K562 (cell line): ENCODE measurements around the gene LAX1. TPM values are rescaled to one million over a fixed set of nuclear protein-coding genes. Genes with fewer than 3 reads are reported as not detected.

Source experiments
- ATAC-seq: fragments of 200-7000 bp; cut with Tn5 transposase; 3 replicates; pipeline ENCODE4 v1.9.1; 2020; ENCODE audit warnings: moderate library complexity
- BruUV-seq: library from RNA; stranded (reverse); fragments of 400-500 nt; replicated peaks from 2 replicates; lab custom pipeline; 2021; lab: Mats Ljungman, UMichigan
- CTCF ChIA-PET: fragments of 300-600 bp; formaldehyde crosslinking; extraction: SDS; loops from one replicate; lab custom pipeline; 2021; ENCODE audit warnings: low intra/inter-chr PET ratio; lab: Yijun Ruan, JAX
- POLR2A ChIA-PET: fragments of 300-600, 350-650 bp; sonication (Branson Sonifier 250); formaldehyde crosslinking; extraction: SDS; loops from one replicate; lab custom pipeline; 2021; ENCODE audit warnings: antibody characterized with exemption, inconsistent platforms; lab: Yijun Ruan, JAX
- DNase-seq, 4 experiments: peaks; one replicate each; pipeline versions ENCODE4 v3.0.0 to v3.0.0-alpha.2; 2011 to 2018; ENCODE audit warnings: low spot score in 3 of 4, mixed read lengths in 3 of 4; ENCODE audit errors: extremely low read depth in 1 of 4
- FAIRE-seq: peaks from 2 replicates; lab custom pipeline; 2011; peaks lifted over from hg19 to GRCh38; lab: Jason Lieb, UNC
- H2AFZ ChIP-seq: 2 replicates; pipeline ENCODE4 v1.6.0; 2011; ENCODE audit warnings: low read depth, low read length, control low read depth, inconsistent platforms
- H3K27ac ChIP-seq: fragments of 200-600 bp; 3 replicates; pipeline ENCODE4 v1.8.0; 2011; ENCODE audit warnings: low read depth, mild to moderate bottlenecking, control low read depth, inconsistent platforms, low read length, moderate library complexity, mixed read lengths; ENCODE audit errors: extremely low read depth
- H3K27me3 ChIP-seq, 2 experiments: fragments of 300-600 bp in 1 of 2; 2 replicates in 1 of 2; 3 replicates in 1 of 2; pipeline versions ENCODE4 v1.6.0 to v1.8.0; 2011; ENCODE audit warnings: inconsistent platforms in 2 of 2, low read length in 2 of 2, mild to moderate bottlenecking in 1 of 2, mixed read lengths in 1 of 2, moderate library complexity in 1 of 2; ENCODE audit not compliant: control insufficient read depth in 2 of 2, insufficient read depth in 2 of 2
- H3K36me3 ChIP-seq: fragments of 300-600 bp; 3 replicates; pipeline ENCODE4 v1.8.0; 2011; ENCODE audit warnings: mild to moderate bottlenecking, low read length, inconsistent platforms; ENCODE audit not compliant: control insufficient read depth, insufficient read depth
- H3K4me1 ChIP-seq, 2 experiments: fragments of 200-600 bp in 1 of 2; replicated peaks in 1 of 2; 2 replicates in 1 of 2; 3 replicates in 1 of 2; pipeline versions ENCODE4 v1.5.1 to v1.8.0; 2011; ENCODE audit warnings: inconsistent platforms in 2 of 2, low read length in 2 of 2, mild to moderate bottlenecking in 1 of 2, mixed read lengths in 1 of 2, moderate library complexity in 1 of 2; ENCODE audit not compliant: control insufficient read depth in 2 of 2, insufficient read depth in 2 of 2
- H3K4me2 ChIP-seq: 2 replicates; pipeline ENCODE4 v1.6.1; 2011; ENCODE audit warnings: low read length, control low read depth, inconsistent platforms, mixed read lengths; ENCODE audit not compliant: insufficient read depth
- H3K4me3 ChIP-seq: fragments of 200-600 bp; sonication (generic), shearing (Covaris generic); 2 replicates; pipeline ENCODE4 v1.5.1; 2016; ENCODE audit warnings: control low read depth, inconsistent platforms
- H3K79me2 ChIP-seq: fragments of 200-600 bp; 3 replicates; pipeline ENCODE4 v1.8.0; 2011; ENCODE audit warnings: low read length, inconsistent platforms; ENCODE audit not compliant: control insufficient read depth, insufficient read depth
- H3K9ac ChIP-seq, 2 experiments: 2 replicates each; pipeline versions ENCODE4 v1.6.0 to v1.6.1; 2011; ENCODE audit warnings: low read depth in 2 of 2, low read length in 2 of 2, control low read depth in 1 of 2, inconsistent platforms in 1 of 2, mild to moderate bottlenecking in 1 of 2, mixed read lengths in 1 of 2; ENCODE audit not compliant: insufficient read depth in 1 of 2
- H3K9me1 ChIP-seq: one replicate; pipeline ENCODE4 v1.6.0; 2011; ENCODE audit warnings: inconsistent platforms, mild to moderate bottlenecking, low read length, moderate library complexity; ENCODE audit not compliant: control insufficient read depth, insufficient read depth
- H3K9me3 ChIP-seq: replicated peaks from 2 replicates; pipeline ENCODE4 v1.5.1; 2011; ENCODE audit warnings: low read depth, low read length, inconsistent platforms; ENCODE audit not compliant: control insufficient read depth, insufficient read depth
- H4K20me1 ChIP-seq: replicated peaks from 2 replicates; pipeline ENCODE4 v1.6.1; 2011; ENCODE audit warnings: low read length, inconsistent platforms, mixed read lengths; ENCODE audit not compliant: control insufficient read depth, insufficient read depth
- CBFB ChIP-seq: sonication (generic); formaldehyde crosslinking; IDR thresholded peaks from 2 replicates; pipeline ENCODE4 v1.4.0; 2020; ENCODE audit warnings: mild to moderate bottlenecking, missing genetic modification reagents
- CBX1 ChIP-seq: sonication (generic); IDR thresholded peaks from 2 replicates; pipeline ENCODE4 v1.6.1; 2016; ENCODE audit warnings: antibody characterized with exemption, low read depth, mild to moderate bottlenecking
- DIDO1 ChIP-seq: fragments of 450-650 bp; IDR thresholded peaks from 2 replicates; pipeline ENCODE4 v1.6.1; 2016; ENCODE audit warnings: low read depth, missing biosample characterization, missing genetic modification characterization
- ETV6 ChIP-seq, 3 experiments: fragments of 150-350 bp in 1 of 3; sonication (generic) in 1 of 3; formaldehyde crosslinking in 1 of 3; IDR thresholded peaks; 2 replicates each; pipeline versions ENCODE4 v1.6.1 to v1.8.0; 2014 to 2022; ENCODE audit warnings: borderline replicate concordance in 2 of 3, low read depth in 2 of 3, antibody characterized with exemption in 1 of 3, low read length in 1 of 3, mild to moderate bottlenecking in 1 of 3, missing genetic modification reagents in 1 of 3
- FOXJ3 ChIP-seq: sonication (generic); formaldehyde crosslinking; IDR thresholded peaks from 2 replicates; pipeline ENCODE4 v1.4.0; 2020; ENCODE audit warnings: mild to moderate bottlenecking, missing genetic modification reagents
- HNRNPL ChIP-seq: fragments of 200-400 bp; formaldehyde crosslinking; IDR thresholded peaks from 2 replicates; pipeline ENCODE4 v1.6.1; 2017; ENCODE audit warnings: low read depth, mild to moderate bottlenecking, low read length
- KLF6 ChIP-seq: fragments of 250-450 bp; sonication (Bioruptor Pico); IDR thresholded peaks from 2 replicates; pipeline ENCODE4 v1.4.0; 2020; ENCODE audit warnings: mild to moderate bottlenecking, moderate library complexity, borderline replicate concordance
- MBD2 ChIP-seq: sonication (generic); IDR thresholded peaks from 2 replicates; pipeline ENCODE4 v1.6.1; 2016; ENCODE audit warnings: low read depth, borderline replicate concordance
- NBN ChIP-seq: fragments of 450-650 bp; IDR thresholded peaks from 2 replicates; pipeline ENCODE4 v1.6.1; 2016; ENCODE audit warnings: low read depth, mild to moderate bottlenecking
- SIN3A ChIP-seq, 2 experiments: fragments of 150-350 bp in 1 of 2; IDR thresholded peaks; 2 replicates each; pipeline ENCODE4 v1.6.1; 2011 to 2016; ENCODE audit warnings: borderline replicate concordance in 2 of 2, low read depth in 2 of 2, low read length in 2 of 2, mild to moderate bottlenecking in 2 of 2, moderate library complexity in 2 of 2; ENCODE audit not compliant: control insufficient read depth in 1 of 2
- SNAPC5 ChIP-seq: fragments of 250-450 bp; sonication (Bioruptor Pico); IDR thresholded peaks from 2 replicates; pipeline ENCODE4 v1.8.0; 2021; ENCODE audit warnings: moderate library complexity, mild to moderate bottlenecking, inconsistent platforms
- XRCC3 ChIP-seq: fragments of 450-650 bp; IDR thresholded peaks from 2 replicates; pipeline ENCODE4 v1.6.1; 2017; ENCODE audit warnings: mild to moderate bottlenecking, moderate library complexity
- ZSCAN32 ChIP-seq: fragments of 450-650 bp; formaldehyde crosslinking; IDR thresholded peaks from 2 replicates; pipeline ENCODE4 v1.4.0; 2020; ENCODE audit warnings: mild to moderate bottlenecking, moderate library complexity
- WGBS: fragments of 100-300 bp; shearing (Covaris generic); methylation state at CpG from one replicate; pipeline ENCODE4 v1.1.6; 2016; ENCODE audit warnings: low coverage, mixed read lengths; ENCODE audit not compliant: insufficient coverage; ENCODE audit errors: missing lambda C conversion rate; 5-methylcytosine and 5-hydroxymethylcytosine counted together
- in situ Hi-C: fragments of 300-500 bp; cut with MboI; formaldehyde crosslinking; loops from 4 replicates; pipeline ENCODE4 v1.15.0; 2018; ENCODE audit warnings: inconsistent platforms, mixed read lengths
- intact Hi-C: fragments of 100-400 bp; cut with micrococcal nuclease; formaldehyde crosslinking; loops from 2 replicates; pipeline ENCODE4 v1.14.2; 2022
- polyA plus RNA-seq, 8 experiments: library from polyadenylated mRNA; depleted of rRNA in 4 of 8; stranded (reverse) in 5 of 8; unstranded in 3 of 8; fragments of >200 nt; fragmentation: Nextera tagmentation in 2 of 8; fragmentation: Illumina TruSeq in 1 of 8; extraction: Ambion mirVana in 2 of 8; extraction: Trizol in 1 of 8; gene quantifications; 2 replicates each; pipeline versions ENCODE4 v1.2.1 to v1.2.3, GENCODE V29; 2011 to 2014; ENCODE audit warnings: inconsistent platforms in 1 of 8, missing spikeins in 1 of 8
- total RNA-seq, 7 experiments: library from RNA; depleted of rRNA in 6 of 7; stranded (reverse); fragments of >200 nt in 6 of 7; fragmentation: Illumina TruSeq in 2 of 7; extraction: Trizol in 2 of 7; gene quantifications; 2 replicates each; pipeline versions ENCODE4 v1.2.1 to v1.2.3, GENCODE V29; 2011 to 2021; ENCODE audit warnings: low replicate concordance in 1 of 7
- TF ChIP-seq, protein P1 (sequence below), 2 experiments: fragments of 450-650 bp; IDR thresholded peaks; 2 replicates each; pipeline ENCODE4 v1.6.1; 2016; ENCODE audit warnings: mild to moderate bottlenecking in 2 of 2, borderline replicate concordance in 1 of 2, low read depth in 1 of 2, moderate library complexity in 1 of 2

Gene LAX1
- total and polyA plus RNA-seq, 9 of the 15 experiments (the other 6 are each of a cell fraction or from before 2014, with no cell fraction given), result not detected

GRCh38 chr1:203726417-203726867, 38.5 kb upstream of the LAX1 start:
- Histone ChIP-seq H3K9me1 (no peaks in the 10 kb centered on the region), H3K79me2 (no peaks in the 10 kb centered on the region), H3K4me2 (peak overlapping the region; percentile 19; the same call in 1 of the 2 replicates), H3K4me1 (peaks cover 4 to 15% of the 10 kb centered on the region in 2 experiments; a peak in 4 of 5 replicates), H4K20me1 (no peaks in the 10 kb centered on the region), H3K9me3 (no peaks in the 10 kb centered on the region), H2AFZ (peak overlapping the region; percentile 63), H3K9ac (no peak overlapping the region), H3K27me3 (no peaks in the 10 kb centered on the region), H3K36me3 (peaks cover 39% of the 10 kb centered on the region), H3K27ac (peak overlapping the region; percentile 11; the same call in 2 of the 3 replicates), H3K4me3 (no peak overlapping the region)
- no TSS peak for BruUV-seq
- ATAC-seq (peak; percentile 91), DNase-seq (peak; percentile 57 to 95 (median 74)), FAIRE-seq (peak; percentile 98)
- CTCF ChIA-PET, result no interaction called here
- in situ Hi-C loops, result no loop called here
- intact Hi-C loops, result loop anchor here (2.0 kb wide), 1 partner anchor 68 kb away; the partner anchor contains the start of genes ZBED6 and ZC3H11A
- POLR2A ChIA-PET, result interaction anchor here (0.7 to 0.8 kb wide), 2 partner anchors 13 kb away, joined by 3 read pairs; no protein-coding TSS in a partner anchor
- 0% methylated on average over 2 of the region's 2 CpGs for WGBS
- TF ChIP-seq, protein P1, sequence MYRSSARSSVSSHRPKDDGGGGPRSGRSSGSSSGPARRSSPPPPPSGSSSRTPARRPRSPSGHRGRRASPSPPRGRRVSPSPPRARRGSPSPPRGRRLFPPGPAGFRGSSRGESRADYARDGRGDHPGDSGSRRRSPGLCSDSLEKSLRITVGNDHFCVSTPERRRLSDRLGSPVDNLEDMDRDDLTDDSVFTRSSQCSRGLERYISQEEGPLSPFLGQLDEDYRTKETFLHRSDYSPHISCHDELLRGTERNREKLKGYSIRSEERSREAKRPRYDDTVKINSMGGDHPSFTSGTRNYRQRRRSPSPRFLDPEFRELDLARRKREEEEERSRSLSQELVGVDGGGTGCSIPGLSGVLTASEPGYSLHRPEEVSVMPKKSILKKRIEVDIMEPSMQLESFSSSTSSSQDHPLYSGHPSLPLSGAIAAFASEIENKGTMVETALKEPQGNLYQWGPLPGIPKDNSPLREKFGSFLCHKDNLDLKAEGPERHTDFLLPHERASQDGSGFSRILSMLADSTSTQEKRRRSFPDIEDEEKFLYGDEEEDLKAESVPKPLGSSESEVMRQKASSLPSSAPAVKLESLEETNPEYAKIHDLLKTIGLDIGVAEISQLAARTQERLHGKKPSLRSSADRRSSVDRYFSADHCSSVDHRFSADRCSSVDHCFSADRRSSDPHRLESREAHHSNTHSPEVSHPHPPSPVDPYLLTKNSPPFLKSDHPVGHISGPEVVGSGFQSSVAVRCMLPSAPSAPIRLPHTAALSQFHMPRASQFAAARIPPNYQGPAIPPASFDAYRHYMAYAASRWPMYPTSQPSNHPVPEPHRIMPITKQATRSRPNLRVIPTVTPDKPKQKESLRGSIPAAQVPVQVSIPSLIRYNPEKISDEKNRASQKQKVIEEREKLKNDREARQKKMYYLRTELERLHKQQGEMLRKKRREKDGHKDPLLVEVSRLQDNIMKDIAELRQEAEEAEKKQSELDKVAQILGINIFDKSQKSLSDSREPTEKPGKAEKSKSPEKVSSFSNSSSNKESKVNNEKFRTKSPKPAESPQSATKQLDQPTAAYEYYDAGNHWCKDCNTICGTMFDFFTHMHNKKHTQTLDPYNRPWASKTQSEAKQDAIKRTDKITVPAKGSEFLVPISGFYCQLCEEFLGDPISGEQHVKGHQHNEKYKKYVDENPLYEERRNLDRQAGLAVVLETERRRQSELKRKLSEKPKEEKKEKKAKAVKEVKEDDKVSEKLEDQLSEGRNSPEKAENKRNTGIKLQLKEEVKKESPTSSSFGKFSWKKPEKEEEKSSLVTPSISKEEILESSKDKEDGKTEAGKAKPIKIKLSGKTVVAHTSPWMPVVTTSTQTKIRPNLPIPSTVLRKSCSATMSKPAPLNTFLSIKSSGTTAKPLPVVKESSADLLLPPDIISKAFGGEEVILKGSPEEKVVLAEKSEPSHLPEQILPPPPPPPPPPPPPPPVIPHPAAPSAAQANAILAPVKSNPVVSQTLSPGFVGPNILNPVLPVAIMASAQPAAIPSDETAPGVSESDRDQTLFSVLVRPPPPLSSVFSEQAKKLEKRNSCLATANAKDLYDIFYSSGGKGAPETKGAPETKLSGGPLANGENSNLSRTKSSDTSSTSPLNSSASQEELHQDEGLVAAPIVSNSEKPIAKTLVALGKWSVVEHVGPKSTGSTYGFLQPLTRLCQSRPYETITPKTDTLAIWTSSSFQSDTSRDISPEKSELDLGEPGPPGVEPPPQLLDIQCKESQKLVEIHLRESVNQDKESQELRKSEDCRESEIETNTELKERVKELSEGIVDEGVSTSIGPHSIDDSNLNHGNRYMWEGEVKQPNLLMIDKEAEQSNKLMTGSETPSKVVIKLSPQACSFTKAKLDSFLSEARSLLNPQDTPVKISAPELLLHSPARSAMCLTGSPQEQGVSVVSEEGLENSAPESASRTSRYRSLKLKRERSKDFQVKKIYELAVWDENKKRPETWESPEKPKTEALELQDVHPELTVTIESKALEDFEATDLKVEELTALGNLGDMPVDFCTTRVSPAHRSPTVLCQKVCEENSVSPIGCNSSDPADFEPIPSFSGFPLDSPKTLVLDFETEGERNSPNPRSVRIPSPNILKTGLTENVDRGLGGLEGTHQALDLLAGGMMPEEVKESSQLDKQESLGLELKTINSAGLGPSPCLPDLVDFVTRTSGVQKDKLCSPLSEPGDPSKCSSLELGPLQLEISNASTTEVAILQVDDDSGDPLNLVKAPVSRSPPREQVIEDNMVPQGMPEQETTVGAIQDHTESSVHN (IDR thresholded peaks at IDR 0.05; ENCODE audit: borderline replicate concordance in 1 of 2, low read depth in 1 of 2), result no peak
- TF ChIP-seq KLF6 (CRISPR knock-in tag) (peak; percentile 62; the same call in 1 of the 2 replicates), CBX1 (no peak), MBD2 (peak; percentile 50; the same call in 1 of the 2 replicates), XRCC3 (no peak), ETV6 (IDR thresholded peaks at IDR 0.05; ENCODE audit: borderline replicate concordance in 1 of 2, low read depth in 2 of 2, low read length in 1 of 2) (no peak), ETV6 (CRISPR knock-in tag; IDR thresholded peaks at IDR 0.05; ENCODE audit: borderline replicate concordance) (no peak), ZSCAN32 (no peak), HNRNPL (no peak), DIDO1 (tag) (0 out of 2 replicates have a peak, but pooled peaks have one; percentile 11), SNAPC5 (no peak), FOXJ3 (CRISPR knock-in tag) (no peak), NBN (peak; percentile 59; the same call in 1 of the 2 replicates), CBFB (CRISPR knock-in tag) (no peak), SIN3A (IDR thresholded peaks at IDR 0.05; ENCODE audit: borderline replicate concordance in 2 of 2, control insufficient read depth in 1 of 2, low read depth in 2 of 2, low read length in 2 of 2) (no peak)
